GM12878 (cell line): ENCODE measurements around the gene PXMP4.

ENCODE experiments used
- ATF2 ChIP-seq: IDR thresholded peaks from 2 replicates; pipeline ENCODE4 v1.6.1; 2012; ENCODE audit warnings: low read length, inconsistent platforms
- CTCF ChIP-seq, 3 experiments: IDR thresholded peaks in 2 of 3; conservative IDR thresholded peaks in 1 of 3; 2 replicates each; pipeline ENCODE4 v1.5.1; 2011; ENCODE audit warnings: low read depth in 3 of 3, low read length in 3 of 3, mild to moderate bottlenecking in 3 of 3, control low read depth in 2 of 3, moderate library complexity in 2 of 3, inconsistent platforms in 1 of 3, mixed read lengths in 1 of 3; ENCODE audit not compliant: control insufficient read depth in 2 of 3, insufficient read depth in 1 of 3; ENCODE audit errors: extremely low read depth in 1 of 3
- EP300 ChIP-seq, 2 experiments: fragments of 150-350 bp in 1 of 2; IDR thresholded peaks; 2 replicates each; pipeline ENCODE4 v1.6.1; 2011 to 2012; ENCODE audit warnings: low read depth in 2 of 2, low read length in 2 of 2, borderline replicate concordance in 1 of 2, improper control_type of control experiment in 1 of 2, inconsistent platforms in 1 of 2; ENCODE audit not compliant: control insufficient read depth in 1 of 2
- FOXM1 ChIP-seq: IDR thresholded peaks from 2 replicates; pipeline ENCODE4 v1.6.1; 2012; ENCODE audit warnings: low read depth, mild to moderate bottlenecking, inconsistent platforms, low read length, moderate library complexity
- HDAC6 ChIP-seq: fragments of 200-600 bp; sonication (generic); IDR thresholded peaks from one replicate; pipeline ENCODE4 v1.8.0; 2017; ENCODE audit warnings: antibody characterized with exemption; ENCODE audit not compliant: unreplicated experiment
- JUND ChIP-seq: IDR thresholded peaks from 2 replicates; pipeline ENCODE4 v1.6.1; 2012; ENCODE audit warnings: low read depth, mild to moderate bottlenecking, low read length, improper control_type of control experiment, moderate library complexity
- MYC ChIP-seq: IDR thresholded peaks from 2 replicates; pipeline ENCODE4 v1.6.1; 2011; ENCODE audit warnings: mild to moderate bottlenecking, low read length, moderate library complexity, inconsistent platforms; ENCODE audit not compliant: insufficient read depth, insufficient replicate concordance, insufficient read length, severe bottlenecking
- POLR2A ChIP-seq: IDR thresholded peaks from 2 replicates; pipeline ENCODE4 v1.6.1; 2011; ENCODE audit warnings: low read depth, mild to moderate bottlenecking, low read length
- RAD21 ChIP-seq: IDR thresholded peaks from 2 replicates; pipeline ENCODE4 v1.6.1; 2011; ENCODE audit warnings: mild to moderate bottlenecking, low read depth, low read length, moderate library complexity; ENCODE audit not compliant: insufficient read depth
- TAF1 ChIP-seq: IDR thresholded peaks from 2 replicates; pipeline ENCODE4 v1.6.1; 2011; ENCODE audit warnings: mild to moderate bottlenecking, low read depth, low read length, borderline replicate concordance
- YY1 ChIP-seq: IDR thresholded peaks from 2 replicates; pipeline ENCODE4 v1.6.1; 2011; ENCODE audit warnings: low read depth, mild to moderate bottlenecking, low read length

- TF ChIP-seq CTCF (IDR thresholded peaks at IDR 0.05 in 2 of 3, conservative IDR thresholded peaks at IDR 0.05 in 1 of 3; ENCODE audit: control insufficient read depth in 2 of 3, extremely low read depth in 1 of 3, insufficient read depth in 1 of 3, low read depth in 3 of 3, low read length in 3 of 3) (no peak), POLR2A (no peak), HDAC6 (no peak), YY1 (no peak), ATF2 (no peak), EP300 (IDR thresholded peaks at IDR 0.05; ENCODE audit: borderline replicate concordance in 1 of 2, control insufficient read depth in 1 of 2, low read depth in 2 of 2, low read length in 2 of 2) (no peak), JUND (no peak), MYC (no peak), RAD21 (no peak), FOXM1 (no peak), TAF1 (no peak)
Measured at GRCh38 chr20:33729101-33729500, 9.0 kb upstream of the PXMP4 start.
